K562 treated with DMSO at 1 percent for 24 hours (cell line): ENCODE measurements around the gene RTN1. TPM values are rescaled to one million over a fixed set of nuclear protein-coding genes. Genes with fewer than 3 reads are reported as not detected.

ENCODE experiments used
- total RNA-seq: library from RNA; unstranded; fragments of 300-600 nt; gene quantifications from 2 replicates; pipeline ENCODE4 v1.2.3, GENCODE V29; 2022; ENCODE audit warnings: low read depth; ENCODE audit not compliant: insufficient read depth

Gene RTN1, protein sequence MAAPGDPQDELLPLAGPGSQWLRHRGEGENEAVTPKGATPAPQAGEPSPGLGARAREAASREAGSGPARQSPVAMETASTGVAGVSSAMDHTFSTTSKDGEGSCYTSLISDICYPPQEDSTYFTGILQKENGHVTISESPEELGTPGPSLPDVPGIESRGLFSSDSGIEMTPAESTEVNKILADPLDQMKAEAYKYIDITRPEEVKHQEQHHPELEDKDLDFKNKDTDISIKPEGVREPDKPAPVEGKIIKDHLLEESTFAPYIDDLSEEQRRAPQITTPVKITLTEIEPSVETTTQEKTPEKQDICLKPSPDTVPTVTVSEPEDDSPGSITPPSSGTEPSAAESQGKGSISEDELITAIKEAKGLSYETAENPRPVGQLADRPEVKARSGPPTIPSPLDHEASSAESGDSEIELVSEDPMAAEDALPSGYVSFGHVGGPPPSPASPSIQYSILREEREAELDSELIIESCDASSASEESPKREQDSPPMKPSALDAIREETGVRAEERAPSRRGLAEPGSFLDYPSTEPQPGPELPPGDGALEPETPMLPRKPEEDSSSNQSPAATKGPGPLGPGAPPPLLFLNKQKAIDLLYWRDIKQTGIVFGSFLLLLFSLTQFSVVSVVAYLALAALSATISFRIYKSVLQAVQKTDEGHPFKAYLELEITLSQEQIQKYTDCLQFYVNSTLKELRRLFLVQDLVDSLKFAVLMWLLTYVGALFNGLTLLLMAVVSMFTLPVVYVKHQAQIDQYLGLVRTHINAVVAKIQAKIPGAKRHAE
- total RNA-seq, result not detected in 2 replicates

DNA sequence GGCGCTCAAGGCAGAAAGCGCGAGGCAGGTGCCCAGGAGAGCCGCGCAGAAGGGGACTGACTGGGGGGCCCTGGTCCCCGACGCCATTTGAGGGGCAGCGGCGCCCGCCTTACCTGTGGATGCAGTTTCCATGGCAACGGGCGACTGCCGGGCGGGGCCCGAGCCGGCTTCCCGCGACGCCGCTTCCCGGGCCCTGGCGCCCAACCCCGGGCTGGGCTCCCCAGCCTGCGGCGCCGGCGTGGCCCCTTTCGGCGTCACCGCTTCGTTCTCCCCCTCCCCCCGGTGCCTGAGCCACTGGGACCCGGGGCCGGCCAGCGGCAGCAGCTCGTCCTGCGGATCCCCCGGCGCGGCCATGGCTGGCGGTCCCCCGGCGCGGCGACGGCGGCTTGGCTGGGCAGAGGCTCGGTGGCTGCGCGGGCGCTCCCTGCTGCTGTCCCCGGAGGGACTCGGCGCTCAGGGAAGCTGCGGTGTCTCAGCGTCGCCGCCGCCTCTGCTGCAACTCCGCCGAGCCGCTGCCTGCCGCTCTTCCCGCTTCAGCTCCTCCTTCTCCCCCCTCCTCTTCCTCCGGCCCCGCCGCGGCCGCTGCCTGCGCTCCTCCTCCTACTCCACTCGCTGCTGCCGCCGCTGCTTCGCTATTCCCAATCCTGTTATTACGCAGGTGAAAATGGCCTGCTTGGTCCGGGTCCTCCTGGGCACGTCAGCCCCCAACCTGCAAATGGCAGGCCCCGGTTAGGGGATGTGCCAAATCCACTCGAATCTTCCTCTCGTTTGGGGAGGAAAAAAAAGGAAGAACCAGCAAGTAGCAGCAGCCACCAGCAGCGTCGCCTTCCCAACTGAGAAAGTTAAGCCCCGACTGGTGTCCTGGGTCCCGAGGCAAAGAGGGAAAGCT is at the start of gene RTN1:
RTN1 (minus strand) TSS at position 500 of the 889 bp plus-strand sequence; CDS start at position 354, 146 bp downstream.

DNA sequence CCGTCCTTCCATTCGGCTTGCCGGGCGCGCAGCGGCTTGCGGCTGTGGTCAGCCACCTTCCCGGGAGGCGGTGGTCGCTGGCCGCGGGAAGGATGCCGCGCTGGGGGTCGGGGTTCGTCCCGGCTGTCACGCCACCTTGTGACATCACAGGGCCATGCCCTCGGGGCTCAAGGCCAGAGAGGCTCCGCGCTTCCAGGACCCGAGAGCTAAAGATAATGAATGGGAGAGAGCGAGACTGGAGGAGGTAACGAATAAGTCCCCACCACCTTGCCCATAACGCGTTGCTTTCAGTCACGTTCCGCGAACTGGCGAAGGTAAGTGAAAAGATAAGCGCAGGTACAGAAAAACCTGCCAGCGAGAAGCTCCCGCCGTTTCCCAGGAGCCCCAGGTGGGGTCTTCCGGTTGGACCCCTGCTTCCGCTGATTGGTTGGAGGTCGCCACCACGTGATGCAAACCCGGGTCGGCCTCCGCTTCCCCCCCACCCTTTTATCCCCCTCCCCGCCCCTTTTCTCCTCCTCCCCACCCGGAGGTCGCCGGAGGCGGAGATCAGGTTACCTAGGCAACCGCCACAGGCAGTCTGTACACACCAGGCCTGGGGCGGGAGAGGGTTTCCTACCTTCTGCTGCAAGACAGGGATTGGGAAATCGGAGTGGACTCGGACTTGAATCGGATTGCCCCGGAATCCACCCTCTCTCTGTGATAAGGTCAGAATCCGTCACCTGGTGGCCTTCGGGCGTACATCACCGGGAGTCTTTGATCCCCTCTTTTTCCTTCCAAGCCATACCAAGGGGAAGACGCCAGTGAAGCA is 49.2 kb upstream of the RTN1 start, which contains the start of gene LRRC9:
LRRC9 (plus strand) TSS at position 575 of the 808 bp plus-strand sequence.

DNA sequence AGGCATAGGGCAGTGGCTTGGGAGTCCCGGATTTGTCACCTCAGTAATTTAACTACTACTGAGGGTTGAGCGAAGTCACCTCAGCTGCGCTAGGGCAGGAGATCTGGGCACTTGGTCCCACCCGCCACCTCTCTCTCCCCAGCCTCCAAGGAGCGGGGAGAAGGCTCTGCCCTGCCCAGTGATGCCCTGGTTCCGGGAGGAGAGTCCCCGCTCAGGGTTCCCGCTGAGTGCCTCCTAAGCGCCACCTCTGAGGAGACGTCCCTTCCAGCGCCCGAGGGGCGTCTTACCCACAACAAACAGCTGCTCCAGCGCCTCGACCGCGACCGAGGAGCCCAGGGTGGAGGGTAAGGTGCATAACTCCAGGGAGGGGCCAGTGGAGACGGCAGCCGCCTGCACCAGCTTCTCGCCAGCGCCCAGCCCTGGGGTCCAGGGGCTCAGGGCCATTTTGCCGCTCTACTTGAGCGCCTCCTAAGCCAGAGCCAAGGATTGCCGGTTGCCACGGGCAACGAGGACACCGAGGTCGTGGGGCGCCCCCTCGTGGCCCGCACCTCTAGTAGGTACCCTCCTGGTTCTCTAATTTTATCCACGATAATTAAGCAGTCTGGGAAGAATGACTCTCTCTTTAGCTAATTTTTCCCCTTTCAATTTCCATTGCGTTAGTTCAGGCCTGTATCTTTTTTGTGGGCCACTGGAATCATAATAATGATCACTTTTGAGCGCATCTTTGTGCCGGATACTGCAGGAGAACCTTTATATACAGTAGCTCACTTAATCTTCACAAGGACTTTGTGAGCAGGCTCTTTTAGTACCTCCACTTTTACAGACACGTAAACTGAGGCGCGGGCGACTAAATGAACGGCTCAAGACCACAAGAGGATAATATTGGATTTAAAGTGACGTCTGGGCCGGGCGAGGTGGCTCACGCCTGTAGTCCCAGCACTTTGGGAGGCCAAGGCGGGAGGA is 294.0 kb downstream of the RTN1 start, which contains the start of gene CCDC175:
CCDC175 (minus strand) TSS at position 481 of the 963 bp plus-strand sequence; CDS start at position 444, 37 bp downstream.

Other genes with a start within 250 kb of the RTN1 start
- not detected in 2 replicates for gene LRRC9, start 49.4 kb upstream of the RTN1 start, total RNA-seq
- gene PCNX4, start 221.1 kb upstream of the RTN1 start, total RNA-seq, result 5.5 and 7.8 TPM in 2 replicates